ENCODE results near the gene MLYCD. TPM values are rescaled to one million over a fixed set of nuclear protein-coding genes. Genes with fewer than 3 reads are reported as not detected.

Gene MLYCD
- total RNA-seq, 1 donor: 2.6 TPM

- peak; percentile 93 for DNase-seq (ENCODE audit: low read depth)
- H3K4me3 ChIP-seq (ENCODE audit: low read depth, low read length): no peak overlapping the region
- TF ChIP-seq CTCF (IDR thresholded peaks at IDR 0.05; ENCODE audit: insufficient read depth, low read depth, low read length): no peak
These were observed 29.6 kb downstream of the MLYCD start for GRCh38 chr16:83928341-83929055.

GRCh38 chr16:83929811-83930555 is 31.1 kb downstream of the MLYCD start:
- TF ChIP-seq CTCF (IDR thresholded peaks at IDR 0.05; ENCODE audit: insufficient read depth, low read depth, low read length): no peak

GRCh38 chr16:83930730-83931500 is 32.0 kb downstream of the MLYCD start:
- TF ChIP-seq CTCF (IDR thresholded peaks at IDR 0.05; ENCODE audit: insufficient read depth, low read depth, low read length): no peak
- H3K4me3 ChIP-seq (ENCODE audit: low read depth, low read length): no peak overlapping the region
- DNase-seq (ENCODE audit: low read depth): no peak

More at GRCh38 chr16:83929811-83930555, 31.1 kb downstream of the MLYCD start:
- DNase-seq (ENCODE audit: low read depth): peak; percentile 23
- H3K4me3 ChIP-seq (ENCODE audit: low read depth, low read length): no peak overlapping the region

GRCh38 chr16:83931556-83931955 is 32.6 kb downstream of the MLYCD start:
- no peak for DNase-seq (ENCODE audit: low read depth)
- no peak overlapping the region for H3K4me3 ChIP-seq (ENCODE audit: low read depth, low read length)
- TF ChIP-seq CTCF (IDR thresholded peaks at IDR 0.05; ENCODE audit: insufficient read depth, low read depth, low read length): no peak

GRCh38 chr16:83932304-83932703 is 33.4 kb downstream of the MLYCD start:
- H3K4me3 ChIP-seq (ENCODE audit: low read depth, low read length): no peak overlapping the region
- no peak for DNase-seq (ENCODE audit: low read depth)
- TF ChIP-seq CTCF (IDR thresholded peaks at IDR 0.05; ENCODE audit: insufficient read depth, low read depth, low read length): no peak

GRCh38 chr16:83932955-83933673 is 34.2 kb downstream of the MLYCD start:
- no peak overlapping the region for H3K4me3 ChIP-seq (ENCODE audit: low read depth, low read length)
- DNase-seq (ENCODE audit: low read depth): peak; percentile 30
- TF ChIP-seq CTCF (IDR thresholded peaks at IDR 0.05; ENCODE audit: insufficient read depth, low read depth, low read length): no peak

Measured in fibroblast of villous mesenchyme (primary cell).